NCI-H2029 (cell line): ENCODE data around the gene ERFL.
A peak's percentile ranks its signal among the peaks of the same experiment; 100 is the strongest.

Source experiments
- DNase-seq: peaks from one replicate; lab custom pipeline; 2025; lab: John Stamatoyannopoulos, UW

ERFL gene

DNA sequence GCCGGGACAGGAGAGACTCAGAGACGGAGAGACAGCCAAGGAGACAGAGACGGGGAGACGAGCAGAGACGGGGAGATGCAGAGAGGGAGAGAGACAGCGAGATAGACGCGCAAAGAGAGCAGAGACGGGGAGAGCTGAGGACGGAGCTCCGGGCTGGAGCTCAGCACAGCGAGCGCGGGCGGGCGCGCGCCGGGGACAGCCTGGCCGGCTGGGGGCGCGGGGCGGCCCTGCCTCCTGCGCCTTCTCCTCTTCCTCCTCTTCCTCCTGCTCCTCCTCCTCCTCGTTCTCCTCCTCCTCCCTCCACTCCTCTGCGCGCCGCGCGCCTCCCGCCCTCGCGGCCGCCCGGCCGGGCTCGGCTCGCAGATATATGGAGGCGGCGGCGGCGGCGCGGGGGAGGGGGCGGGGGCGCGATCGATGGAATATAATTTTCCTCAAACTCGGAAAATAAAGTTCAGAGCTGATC is at the start of gene ERFL:
Gene ERFL, minus strand, starts transcription at position 229 of the 463 bp plus-strand sequence. CDS start 15,530 bp downstream, outside the sequence.
- DNase-seq, result no peak

DNA sequence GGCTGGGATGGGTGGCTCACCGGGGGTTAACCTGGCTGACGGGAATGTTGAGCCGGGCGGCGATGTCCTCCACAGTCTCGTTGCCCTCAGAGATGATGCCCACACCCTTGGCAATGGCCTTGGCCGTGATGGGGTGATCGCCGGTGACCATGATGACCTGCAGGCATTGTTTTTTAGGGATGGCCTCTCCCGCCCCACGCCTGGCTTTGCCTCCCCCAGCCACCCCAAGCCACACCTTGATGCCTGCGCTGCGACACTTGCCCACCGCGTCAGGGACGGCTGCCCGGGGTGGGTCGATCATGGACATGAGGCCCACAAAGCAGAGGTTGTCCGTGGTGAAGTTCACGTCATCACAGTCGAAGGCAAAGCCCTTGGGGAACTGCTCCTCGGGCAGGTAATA is 49.7 kb upstream of the ERFL start:
- no peak for DNase-seq

DNA sequence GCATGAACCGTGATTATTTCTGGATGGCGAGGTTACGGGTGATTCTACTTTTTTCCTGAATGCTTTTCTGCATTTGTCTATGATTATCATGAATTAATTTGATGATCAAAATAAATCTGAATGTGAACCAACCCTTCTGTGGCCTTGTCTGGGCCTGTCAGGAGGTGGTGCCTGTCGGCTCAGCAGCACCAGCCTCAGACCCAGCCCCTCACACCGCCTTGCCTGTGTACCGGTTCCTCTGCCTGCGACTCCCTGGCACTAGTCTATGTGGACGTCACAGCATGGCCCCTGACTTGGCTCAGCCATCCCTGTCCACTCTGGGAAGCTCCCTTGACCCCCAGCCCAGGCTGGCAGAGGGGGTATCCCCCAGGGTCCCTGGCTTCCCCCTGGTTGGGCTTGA is 46.4 kb upstream of the ERFL start:
- no peak for DNase-seq

DNA sequence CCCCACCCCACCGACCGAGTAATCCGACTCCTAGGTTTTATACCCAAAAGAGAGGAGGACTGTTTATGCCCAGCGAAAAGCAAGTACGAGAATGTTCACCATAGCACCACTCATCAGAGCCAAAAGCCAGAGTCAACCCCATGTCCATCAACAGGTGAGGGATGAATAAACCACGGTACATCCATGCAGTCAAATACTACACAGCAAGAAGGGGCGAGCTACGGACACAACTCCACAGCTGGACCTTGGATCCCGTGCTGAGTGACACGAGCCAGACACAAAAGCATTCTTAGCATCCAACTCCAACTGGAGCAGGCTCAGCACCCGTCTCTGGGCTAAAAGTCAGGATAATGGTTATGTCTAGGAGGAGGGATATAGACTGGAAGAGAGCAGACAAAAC is 43.1 kb upstream of the ERFL start:
- DNase-seq, result no peak

- no peak for DNase-seq
Measured at GRCh38 chr19:41969772-41970458, 41.7 kb upstream of the ERFL start.

DNA sequence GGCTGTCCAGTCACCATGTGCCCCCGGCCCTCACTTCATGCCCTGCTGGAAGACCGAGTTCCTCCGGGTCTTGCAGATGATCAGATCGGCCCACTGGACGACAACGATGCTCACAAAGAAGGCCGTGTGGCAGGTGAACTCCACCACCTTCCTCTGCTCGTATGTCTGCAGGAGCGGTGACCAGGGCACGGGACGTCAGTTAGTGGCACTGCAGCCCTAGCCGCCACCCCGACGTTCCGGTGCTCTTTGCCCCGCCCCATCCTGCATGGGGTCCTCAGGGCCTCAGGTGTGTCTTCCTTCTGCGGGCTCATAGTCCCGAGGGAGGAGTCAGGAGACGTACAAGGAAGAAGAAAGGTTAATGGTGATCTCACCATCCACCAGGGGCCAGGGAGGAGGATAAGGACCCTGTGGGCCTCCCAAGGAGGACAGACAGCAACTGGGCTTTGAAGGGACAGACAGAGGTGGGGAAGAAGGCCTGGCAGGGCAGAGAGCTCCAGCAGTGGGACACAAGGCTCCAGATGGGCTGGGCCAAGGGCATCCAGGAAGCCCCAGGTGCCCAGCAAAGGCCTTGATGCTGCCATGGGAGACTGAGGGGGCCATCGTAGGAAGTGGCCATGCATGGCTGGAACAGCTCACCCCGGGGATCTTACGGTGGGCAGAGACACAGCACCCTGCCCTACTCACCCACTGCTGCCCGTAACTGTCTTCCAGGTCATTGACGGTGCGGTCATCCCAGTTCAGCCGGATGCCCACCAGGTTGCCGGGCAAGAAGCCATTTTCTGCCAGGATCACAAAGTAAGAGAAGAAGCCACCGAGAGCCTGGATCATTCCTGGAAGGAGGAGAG is 40.7 kb upstream of the ERFL start:
- no peak for DNase-seq

- DNase-seq, result no peak
Measured at GRCh38 chr19:41967054-41967783, 39.0 kb upstream of the ERFL start.

DNA sequence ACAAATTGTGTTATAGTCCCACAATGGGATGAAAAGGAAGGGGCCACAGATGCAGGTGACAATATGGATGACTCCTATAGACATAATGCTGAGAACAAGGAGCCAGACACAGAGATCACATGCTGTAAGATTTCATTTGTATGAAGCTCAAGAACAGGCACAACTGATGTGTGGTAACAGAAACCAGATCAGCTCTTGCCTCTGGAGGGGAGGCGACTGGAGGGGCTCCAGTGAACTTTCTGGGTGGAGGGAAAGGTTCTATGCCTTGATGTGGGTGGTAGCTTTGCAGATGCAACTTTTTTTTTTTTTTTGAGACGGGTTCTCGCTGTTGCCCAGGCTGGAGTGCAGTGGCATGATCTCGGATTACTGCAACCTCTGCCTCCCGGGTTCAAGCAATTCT is 36.9 kb upstream of the ERFL start:
- no peak for DNase-seq

GRCh38 chr19:41960973-41961372 is 32.7 kb upstream of the ERFL start:
- no peak for DNase-seq

DNA sequence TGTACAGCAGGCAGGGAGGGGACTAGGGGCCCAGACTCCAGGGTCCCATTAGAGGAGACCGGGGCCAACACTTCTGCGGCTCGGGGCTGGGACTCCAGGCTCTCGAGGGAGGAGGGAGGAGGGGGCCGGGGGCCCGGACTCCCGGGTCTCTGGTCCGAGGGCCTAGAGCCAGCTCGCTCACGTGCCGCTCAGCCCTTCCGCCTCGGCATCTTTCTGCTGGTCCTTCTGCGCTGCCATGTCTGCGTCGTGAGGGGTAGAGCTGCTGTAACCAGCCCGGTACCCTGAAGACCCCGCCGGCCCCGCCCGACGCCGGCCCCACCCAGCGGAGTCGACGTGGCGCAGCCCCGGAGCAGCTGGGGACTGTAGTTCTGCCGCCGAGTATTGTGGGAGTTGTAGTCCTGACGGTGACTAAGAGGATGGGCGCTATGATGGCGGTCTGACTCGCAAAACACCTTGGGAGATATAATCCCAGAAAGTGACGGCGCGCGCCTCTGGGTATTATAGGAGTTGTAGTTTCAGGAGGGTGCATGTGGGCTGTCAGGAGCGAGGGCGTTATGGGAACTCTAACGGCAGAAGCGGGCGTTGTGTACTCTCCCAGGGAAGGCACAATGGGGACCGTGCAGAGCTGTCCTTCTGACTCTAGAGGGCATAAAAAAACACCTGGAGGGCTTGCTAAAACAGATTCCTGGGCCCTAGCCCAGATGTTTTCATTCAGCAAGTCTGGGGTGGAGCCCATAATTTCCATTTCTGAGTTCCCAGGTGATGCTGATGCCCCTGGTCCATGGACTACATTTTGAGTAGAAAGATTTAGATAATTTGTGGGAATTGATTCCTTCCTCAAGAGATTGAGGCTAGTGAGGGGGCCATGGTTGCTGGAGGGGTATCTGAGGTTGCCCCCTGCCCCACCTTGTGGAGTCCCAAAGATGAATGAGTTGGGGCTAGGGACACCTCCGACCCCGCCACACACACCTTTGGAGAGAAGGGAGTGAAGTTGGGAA is 31.1 kb upstream of the ERFL start, which contains the start of gene RABAC1:
Gene RABAC1, minus strand, starts transcription at position 266 of the 998 bp plus-strand sequence. Its CDS starts 29 bp downstream, at position 237.
- peak; percentile 85 for DNase-seq

GRCh38 chr19:41958367-41959055 is 30.3 kb upstream of the ERFL start:
- peak; percentile 76 for DNase-seq

DNA sequence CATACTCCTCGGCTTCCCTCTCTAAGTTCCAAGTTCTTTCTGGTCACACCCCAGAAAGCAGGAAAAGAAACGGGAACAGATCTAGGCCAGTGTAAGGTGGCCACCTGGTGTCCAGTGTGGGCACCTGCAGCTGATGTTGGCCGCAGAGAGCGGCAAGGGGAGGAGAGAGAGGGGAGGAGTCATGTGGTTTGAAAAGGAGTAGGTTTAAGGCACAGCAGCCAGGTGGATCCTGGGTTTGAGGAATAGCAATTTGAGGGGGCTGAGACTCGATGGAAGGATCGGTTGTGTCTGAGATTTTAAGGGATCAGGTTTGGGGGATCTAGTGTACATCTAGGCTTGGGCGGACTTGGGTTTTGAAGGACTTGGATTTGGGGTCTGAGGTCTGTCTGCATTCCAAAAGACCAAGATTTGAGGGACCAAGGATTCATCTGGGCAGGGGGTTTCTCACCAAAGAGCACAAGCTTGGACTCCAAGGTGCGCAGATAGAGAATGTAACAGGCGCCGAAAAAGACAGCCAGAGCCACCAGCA is 29.7 kb upstream of the ERFL start:
- DNase-seq, result peak; percentile 85

GRCh38 chr19:41957161-41957837 is 29.1 kb upstream of the ERFL start:
- no peak for DNase-seq

DNA sequence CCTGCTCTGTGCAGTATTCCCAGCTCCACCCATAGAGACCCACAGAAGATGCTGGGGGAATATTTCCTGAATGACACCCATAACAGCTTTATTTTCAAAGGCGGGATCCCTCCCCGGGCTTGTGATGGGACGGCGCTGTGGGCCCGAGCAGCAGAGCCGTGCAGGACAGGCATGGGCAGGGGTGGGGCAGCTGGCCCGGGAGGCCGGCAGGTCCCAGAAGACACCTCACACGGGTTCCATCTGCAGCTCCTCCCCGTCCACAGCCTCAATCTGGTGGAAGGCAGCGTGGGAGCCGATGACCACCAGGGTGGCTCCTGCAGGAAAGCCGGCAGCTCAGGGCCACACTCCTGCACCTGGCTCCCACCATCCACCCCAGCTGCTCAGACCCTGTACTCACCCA is 28.4 kb upstream of the ERFL start:
- DNase-seq, result no peak

- no peak for DNase-seq
Measured at GRCh38 chr19:41955521-41955920, 27.3 kb upstream of the ERFL start.

- peak; percentile 47 for DNase-seq
Measured at GRCh38 chr19:41951686-41952172, 23.5 kb upstream of the ERFL start.

DNA sequence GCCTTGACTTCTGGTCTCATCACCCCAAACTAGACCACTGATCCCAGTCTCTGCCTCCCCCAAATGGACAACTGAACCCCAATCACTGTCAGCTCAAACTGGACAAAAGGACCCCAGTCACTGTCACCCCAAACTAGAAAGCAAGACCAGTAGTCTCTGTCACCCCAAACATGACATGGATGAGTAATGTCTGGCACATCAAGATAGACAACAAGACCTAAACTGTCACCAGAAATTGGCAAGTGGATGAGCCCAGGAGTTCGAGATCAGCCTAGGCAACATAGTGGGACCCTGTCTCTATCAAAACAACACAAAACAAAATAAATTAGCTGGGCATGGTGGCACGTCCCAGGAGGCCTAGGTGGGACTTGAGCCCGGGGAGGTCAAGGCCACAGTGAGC is 18.8 kb upstream of the ERFL start:
- DNase-seq, result no peak

DNA sequence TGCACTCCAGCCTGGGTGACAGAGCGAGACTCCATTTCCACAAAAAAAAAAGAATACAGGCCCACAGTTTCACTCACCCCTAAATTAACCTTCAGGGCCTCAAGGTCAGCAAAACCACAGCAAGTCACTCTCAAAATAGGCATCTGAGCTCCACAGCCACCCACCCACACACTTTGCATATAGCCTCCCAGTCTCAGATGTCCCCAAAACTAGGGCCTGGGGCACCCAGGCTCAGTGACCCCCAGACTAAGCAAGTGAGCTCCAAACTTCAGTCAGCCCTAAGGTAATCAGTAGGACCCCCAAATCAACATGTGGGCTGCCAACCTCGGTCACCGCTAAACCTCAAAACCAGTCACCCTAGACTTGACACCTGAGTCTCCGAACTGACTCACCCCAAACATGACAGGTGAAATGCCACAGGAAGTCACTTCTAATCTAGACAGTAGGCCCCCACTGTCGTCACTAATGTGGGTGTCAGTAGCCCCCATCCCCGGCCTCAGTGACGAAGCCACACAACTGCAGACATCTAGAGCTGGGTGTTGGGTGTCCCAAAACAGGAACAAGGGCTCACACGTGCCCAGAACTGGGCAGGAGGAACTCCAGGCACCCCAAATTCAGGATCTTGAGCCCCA is 17.0 kb upstream of the ERFL start:
- DNase-seq, result no peak

GRCh38 chr19:41944336-41944735 is 16.1 kb upstream of the ERFL start:
- no peak for DNase-seq
